A673 (cell line): ENCODE data around the gene BRMS1L. TPM values are rescaled to one million over a fixed set of nuclear protein-coding genes. Genes with fewer than 3 reads are reported as not detected.

Experiments
- BruUV-seq: library from RNA; stranded (reverse); fragments of 400-500 nt; replicated peaks from 2 replicates; lab custom pipeline; 2021; lab: Mats Ljungman, UMichigan
- CTCF ChIA-PET: fragments of 300-600 bp; sonication (Branson Sonifier 250); formaldehyde crosslinking; loops from one replicate; lab custom pipeline; 2022; ENCODE audit warnings: antibody characterized with exemption; lab: Charles Lee
- POLR2A ChIA-PET: fragments of 300-600 bp; sonication (Branson Sonifier 250); formaldehyde crosslinking; loops from one replicate; lab custom pipeline; 2022; ENCODE audit warnings: antibody characterized with exemption; ENCODE audit not compliant: low non-redundant PET; lab: Charles Lee
- DNase-seq: peaks from one replicate; pipeline ENCODE4 v3.0.0-alpha.2; 2015; ENCODE audit warnings: low spot score
- H3K27ac ChIP-seq: fragments of 200-600 bp; sonication (generic); 2 replicates; pipeline ENCODE4 v1.5.1; 2016; ENCODE audit warnings: mixed run types, low read depth, mild to moderate bottlenecking, mixed read lengths, antibody characterized with exemption, low read length; ENCODE audit not compliant: poor library complexity, severe bottlenecking
- H3K27me3 ChIP-seq: fragments of 200-600 bp; sonication (generic); replicated peaks from 2 replicates; pipeline ENCODE4 v1.6.1; 2017; ENCODE audit warnings: mixed run types, low read depth, mild to moderate bottlenecking, mixed read lengths, antibody characterized with exemption, low read length; ENCODE audit not compliant: insufficient read depth, poor library complexity
- H3K36me3 ChIP-seq: fragments of 200-600 bp; sonication (generic); 2 replicates; pipeline ENCODE4 v1.6.1; 2016; ENCODE audit warnings: mixed run types, mild to moderate bottlenecking, mixed read lengths, antibody characterized with exemption, low read length; ENCODE audit not compliant: insufficient read depth, poor library complexity, severe bottlenecking
- H3K4me1 ChIP-seq: fragments of 200-600 bp; sonication (generic); 2 replicates; pipeline ENCODE4 v1.6.1; 2017; ENCODE audit warnings: mixed run types, mild to moderate bottlenecking, mixed read lengths, antibody characterized with exemption, low read length; ENCODE audit not compliant: insufficient read depth, poor library complexity, severe bottlenecking
- H3K4me3 ChIP-seq: fragments of 200-600 bp; sonication (generic); 2 replicates; pipeline ENCODE4 v1.5.1; 2016; ENCODE audit warnings: low read depth, mixed run types, mild to moderate bottlenecking, mixed read lengths, low read length; ENCODE audit not compliant: poor library complexity, severe bottlenecking
- H3K9me3 ChIP-seq: fragments of 200-600 bp; sonication (generic); 2 replicates; pipeline ENCODE4 v1.6.1; 2016; ENCODE audit warnings: mixed run types, low read depth, mild to moderate bottlenecking, mixed read lengths, antibody characterized with exemption, low read length; ENCODE audit not compliant: poor library complexity, severe bottlenecking
- EZH2 ChIP-seq: fragments of 200-600 bp; sonication (generic); IDR thresholded peaks from 2 replicates; pipeline ENCODE4 v1.6.1; 2017; ENCODE audit warnings: borderline replicate concordance, low read depth, mild to moderate bottlenecking, mixed read lengths, antibody characterized with exemption, low read length; ENCODE audit not compliant: poor library complexity, severe bottlenecking
- intact Hi-C: fragments of 100-400 bp; cut with micrococcal nuclease; formaldehyde crosslinking; loops from one replicate; pipeline ENCODE4 v1.10.0; 2022; ENCODE audit not compliant: unreplicated experiment
- total RNA-seq: library from RNA; stranded (reverse); gene quantifications from 2 replicates; pipeline ENCODE4 v1.2.3, GENCODE V29; 2021
- TF ChIP-seq, protein P1 (sequence below): fragments of 300-800, 200-600 bp; sonication (generic); conservative IDR thresholded peaks from 2 replicates; pipeline ENCODE4 v1.5.1; 2017; ENCODE audit warnings: low read depth, mild to moderate bottlenecking, antibody characterized with exemption, low read length, moderate library complexity, mixed read lengths

Gene BRMS1L
- total RNA-seq, 1 experiment from 2014 or later, result 14.6 TPM

DNA sequence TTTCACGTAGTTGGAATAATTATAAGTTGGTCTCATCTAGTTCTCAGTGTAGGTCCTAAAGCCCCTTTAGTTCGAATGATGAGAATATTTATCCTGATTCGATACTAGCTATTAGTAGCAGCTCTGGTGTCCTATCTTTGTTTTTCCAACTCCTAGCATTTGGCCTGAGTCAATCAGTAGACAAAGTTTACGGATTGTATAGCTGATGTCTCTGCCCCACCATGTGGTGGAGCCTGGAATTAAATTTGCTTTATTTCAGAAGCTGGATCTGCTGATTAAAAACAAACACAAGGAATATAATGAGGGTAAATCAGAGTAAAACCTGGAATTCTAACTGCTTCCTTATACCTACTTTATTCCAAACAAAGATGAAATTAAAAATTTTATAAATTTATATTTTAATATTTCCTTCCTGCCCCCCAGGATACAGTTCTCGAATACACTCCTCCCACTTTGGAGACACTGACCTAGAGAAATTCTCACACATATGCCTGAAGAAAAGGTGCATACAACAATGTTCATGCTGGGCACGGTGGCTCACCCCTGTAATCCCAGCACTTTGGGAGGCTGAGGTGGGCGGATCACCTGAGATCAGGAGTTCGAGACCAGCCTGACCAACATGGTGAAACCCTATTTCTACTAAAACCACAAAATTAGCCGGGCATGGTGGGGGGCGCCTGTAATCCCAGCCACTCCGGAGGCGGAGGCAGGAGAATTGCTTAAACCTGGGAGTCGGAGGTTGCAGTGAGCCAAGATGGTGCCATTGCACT, 7.6 kb upstream of the BRMS1L start:
- H3K27me3 ChIP-seq, result no peaks in the 10 kb centered on the region
- no peaks in the 10 kb centered on the region for H3K9me3 ChIP-seq
- ChIA-PET CTCF (interaction anchor here (0.5 to 1.2 kb wide), 6 partner anchors 9 to 1949 kb away, joined by 5 to 8 read pairs (median 6); partner anchors contain the start of gene RALGAPA1), POLR2A (no interaction called here)
- no TSS peak for BruUV-seq
- H3K36me3 ChIP-seq, result no peaks in the 10 kb centered on the region
- no peak for TF ChIP-seq EZH2
- TF ChIP-seq, protein P1, sequence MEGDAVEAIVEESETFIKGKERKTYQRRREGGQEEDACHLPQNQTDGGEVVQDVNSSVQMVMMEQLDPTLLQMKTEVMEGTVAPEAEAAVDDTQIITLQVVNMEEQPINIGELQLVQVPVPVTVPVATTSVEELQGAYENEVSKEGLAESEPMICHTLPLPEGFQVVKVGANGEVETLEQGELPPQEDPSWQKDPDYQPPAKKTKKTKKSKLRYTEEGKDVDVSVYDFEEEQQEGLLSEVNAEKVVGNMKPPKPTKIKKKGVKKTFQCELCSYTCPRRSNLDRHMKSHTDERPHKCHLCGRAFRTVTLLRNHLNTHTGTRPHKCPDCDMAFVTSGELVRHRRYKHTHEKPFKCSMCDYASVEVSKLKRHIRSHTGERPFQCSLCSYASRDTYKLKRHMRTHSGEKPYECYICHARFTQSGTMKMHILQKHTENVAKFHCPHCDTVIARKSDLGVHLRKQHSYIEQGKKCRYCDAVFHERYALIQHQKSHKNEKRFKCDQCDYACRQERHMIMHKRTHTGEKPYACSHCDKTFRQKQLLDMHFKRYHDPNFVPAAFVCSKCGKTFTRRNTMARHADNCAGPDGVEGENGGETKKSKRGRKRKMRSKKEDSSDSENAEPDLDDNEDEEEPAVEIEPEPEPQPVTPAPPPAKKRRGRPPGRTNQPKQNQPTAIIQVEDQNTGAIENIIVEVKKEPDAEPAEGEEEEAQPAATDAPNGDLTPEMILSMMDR, result peak; percentile 76
- peaks cover 4% of the 10 kb centered on the region for H3K4me1 ChIP-seq
- H3K27ac ChIP-seq, result no peak overlapping the region
- intact Hi-C loops, result loop anchor here (10.0 kb wide), 3 partner anchors 284 to 674 kb away; partner anchors contain the start of gene INSM2
- peak; percentile 77 for DNase-seq
- H3K4me3 ChIP-seq, result no peak overlapping the region

DNA sequence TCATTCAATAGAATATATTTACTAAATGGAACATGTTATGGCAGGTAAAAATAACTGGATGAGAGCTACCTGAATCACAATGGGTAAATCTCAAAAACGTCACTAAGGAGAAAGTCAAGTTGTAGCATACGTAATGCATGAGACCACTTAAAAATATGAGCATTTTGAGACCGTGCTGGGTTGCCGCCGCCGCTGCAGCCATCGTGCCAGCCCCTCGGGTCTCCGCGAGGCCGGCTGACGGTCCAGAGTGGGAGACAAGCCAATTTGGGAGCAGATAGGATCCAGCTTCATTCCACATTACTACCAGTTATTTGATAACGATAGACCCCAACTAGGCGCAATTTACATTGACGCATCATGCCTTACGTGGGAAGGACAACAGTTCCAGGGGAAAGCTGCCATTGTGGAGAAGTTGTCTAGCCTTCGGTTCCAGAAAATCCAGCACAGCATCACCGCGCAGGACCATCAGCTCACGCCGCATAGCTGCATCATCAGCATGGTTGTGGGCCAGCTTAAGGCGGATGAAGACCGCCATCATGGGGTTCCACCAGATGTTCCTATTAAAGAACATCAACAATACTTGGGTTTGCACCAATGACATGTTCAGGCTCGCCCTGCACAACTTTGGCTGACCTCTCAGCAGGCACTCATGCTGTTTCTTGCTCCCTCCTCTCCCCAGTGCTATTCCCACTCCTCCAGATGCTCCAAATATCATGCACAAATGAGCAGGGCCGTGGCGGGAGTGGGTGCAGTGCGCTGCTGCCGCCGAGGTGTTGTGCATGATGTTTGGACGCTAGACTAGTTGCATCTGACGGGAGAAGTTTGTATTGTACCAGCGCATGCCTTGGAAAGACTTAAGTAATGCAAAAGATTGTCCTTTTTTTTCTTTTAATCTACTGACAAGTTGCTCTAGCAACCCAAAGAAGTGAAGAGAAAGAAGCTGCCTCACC, 6.3 kb upstream of the BRMS1L start:
- Histone ChIP-seq H3K27ac (no peak overlapping the region), H3K4me1 (peaks cover 4% of the 10 kb centered on the region), H3K9me3 (no peaks in the 10 kb centered on the region), H3K36me3 (no peaks in the 10 kb centered on the region), H3K4me3 (no peak overlapping the region), H3K27me3 (no peaks in the 10 kb centered on the region)
- POLR2A ChIA-PET, result no interaction called here
- no peak for DNase-seq
- TF ChIP-seq, protein P1, result no peak
- no peak for TF ChIP-seq EZH2
- CTCF ChIA-PET, result interaction anchor here (0.6 to 0.7 kb wide), 2 partner anchors 381 to 1950 kb away, joined by 3 to 8 read pairs; no protein-coding TSS in a partner anchor
- intact Hi-C loops, result loop anchor here (10.0 kb wide), 3 partner anchors 285 to 675 kb away; partner anchors contain the start of gene INSM2
- BruUV-seq, result no TSS peak
